Smooth muscle cell (in vitro differentiated cells): ENCODE data around the gene ATXN1. TPM values are rescaled to one million over a fixed set of nuclear protein-coding genes. Genes with fewer than 3 reads are reported as not detected.

Source experiments
- DNase-seq: peaks from one replicate; lab custom pipeline; 2025; ENCODE audit not compliant: unreplicated experiment; lab: John Stamatoyannopoulos, UW
- H2AFZ ChIP-seq: fragments of 200-600 bp; sonication (generic); 2 replicates; pipeline ENCODE4 v1.6.0; 2016; ENCODE audit warnings: antibody characterized with exemption, low read depth, mild to moderate bottlenecking
- H3F3A ChIP-seq: fragments of 200-600 bp; sonication (generic); 2 replicates; pipeline ENCODE4 v1.6.0; 2017; ENCODE audit warnings: antibody characterized with exemption, low read depth
- H3K27ac ChIP-seq: fragments of 200-600 bp; sonication (generic); 2 replicates; pipeline ENCODE4 v1.5.1; 2016; ENCODE audit warnings: low read depth, mild to moderate bottlenecking
- H3K27me3 ChIP-seq: fragments of 200-600 bp; sonication (generic); 2 replicates; pipeline ENCODE4 v1.6.1; 2016; ENCODE audit warnings: low read depth, mild to moderate bottlenecking
- H3K36me3 ChIP-seq: fragments of 200-600 bp; sonication (generic); 2 replicates; pipeline ENCODE4 v1.5.1; 2016; ENCODE audit warnings: low read depth
- H3K4me1 ChIP-seq: fragments of 200-600 bp; sonication (generic); 2 replicates; pipeline ENCODE4 v1.5.1; 2016; ENCODE audit warnings: low read depth
- H3K4me2 ChIP-seq: fragments of 200-600 bp; sonication (generic); 2 replicates; pipeline ENCODE4 v1.6.0; 2016; ENCODE audit warnings: mild to moderate bottlenecking
- H3K4me3 ChIP-seq: fragments of 200-600 bp; sonication (generic); 2 replicates; pipeline ENCODE4 v1.5.1; 2016; ENCODE audit warnings: mild to moderate bottlenecking
- H3K79me2 ChIP-seq: fragments of 200-600 bp; sonication (generic); 2 replicates; pipeline ENCODE4 v1.6.0; 2016; ENCODE audit warnings: low read depth, mild to moderate bottlenecking
- H3K9ac ChIP-seq: fragments of 200-600 bp; sonication (generic); 2 replicates; pipeline ENCODE4 v1.6.0; 2016; ENCODE audit warnings: low read depth
- H3K9me3 ChIP-seq: fragments of 200-600 bp; sonication (generic); replicated peaks from 2 replicates; pipeline ENCODE4 v1.5.1; 2016; ENCODE audit warnings: low read depth
- H4K20me1 ChIP-seq: fragments of 200-600 bp; sonication (generic); 2 replicates; pipeline ENCODE4 v1.6.0; 2016; ENCODE audit warnings: low read depth
- CTCF ChIP-seq: fragments of 200-600 bp; sonication (generic); IDR thresholded peaks from 2 replicates; pipeline ENCODE4 v1.5.1; 2017; ENCODE audit warnings: borderline replicate concordance, mild to moderate bottlenecking, antibody characterized with exemption; ENCODE audit not compliant: insufficient read depth, poor library complexity, severe bottlenecking
- WGBS: methylation state at CpG from one replicate; pipeline ENCODE4 v1.1.7; 2016; ENCODE audit warnings: low lambda C conversion rate; 5-methylcytosine and 5-hydroxymethylcytosine counted together
- polyA plus RNA-seq: library from polyadenylated mRNA; unstranded; fragments of >200 nt; fragmentation: Nextera tagmentation; extraction: Ambion mirVana; gene quantifications from 2 replicates; pipeline ENCODE4 v1.2.1, GENCODE V29; 2016
- total RNA-seq: library from RNA; depleted of rRNA; stranded (reverse); fragments of >200 nt; gene quantifications from 2 replicates; pipeline ENCODE4 v1.2.3, GENCODE V29; 2014

The ATXN1 gene
- total and polyA plus RNA-seq, 2 experiments from 2014 or later: 17.9 to 40.6 TPM

- Histone ChIP-seq H3K27me3 (no peaks in the 10 kb centered on the region), H3K4me1 (peaks cover 4% of the 10 kb centered on the region), H3K9ac (no peak overlapping the region), H3K27ac (no peak overlapping the region), H3K4me2 (no peak overlapping the region), H3K79me2 (no peaks in the 10 kb centered on the region), H3K4me3 (no peak overlapping the region), H3K36me3 (no peaks in the 10 kb centered on the region), H2AFZ (no peak overlapping the region), H3K9me3 (no peaks in the 10 kb centered on the region), H4K20me1 (peaks cover 20% of the 10 kb centered on the region), H3F3A (no peaks in the 10 kb centered on the region)
- no peak for TF ChIP-seq CTCF
- no peak for DNase-seq
- WGBS: 99% methylated on average over 7 of the region's 7 CpGs
Measured at GRCh38 chr6:16437095-16437494, 324.2 kb downstream of the ATXN1 start.

GRCh38 chr6:16436550-16436949, 324.7 kb downstream of the ATXN1 start:
- H2AFZ ChIP-seq: no peak overlapping the region
- no peak overlapping the region for H3K4me3 ChIP-seq
- TF ChIP-seq CTCF: no peak
- no peak overlapping the region for H3K9ac ChIP-seq
- no peaks in the 10 kb centered on the region for H3K79me2 ChIP-seq
- DNase-seq: no peak
- no peaks in the 10 kb centered on the region for H3K36me3 ChIP-seq
- no peak overlapping the region for H3K4me2 ChIP-seq
- peaks cover 4% of the 10 kb centered on the region for H3K4me1 ChIP-seq
- no peaks in the 10 kb centered on the region for H3F3A ChIP-seq
- H3K27ac ChIP-seq: no peak overlapping the region
- H3K9me3 ChIP-seq: no peaks in the 10 kb centered on the region
- no peaks in the 10 kb centered on the region for H3K27me3 ChIP-seq
- H4K20me1 ChIP-seq: peaks cover 25% of the 10 kb centered on the region
- WGBS: 87% methylated on average over 2 of the region's 2 CpGs

GRCh38 chr6:16434885-16435284, 326.4 kb downstream of the ATXN1 start:
- no peak for TF ChIP-seq CTCF
- no peak overlapping the region for H3K4me3 ChIP-seq
- H3K36me3 ChIP-seq: no peaks in the 10 kb centered on the region
- no peaks in the 10 kb centered on the region for H3K27me3 ChIP-seq
- peaks cover 29% of the 10 kb centered on the region for H4K20me1 ChIP-seq
- no peaks in the 10 kb centered on the region for H3F3A ChIP-seq
- H3K4me1 ChIP-seq: peaks cover 4% of the 10 kb centered on the region
- H2AFZ ChIP-seq: no peak overlapping the region
- no peaks in the 10 kb centered on the region for H3K9me3 ChIP-seq
- no peak for DNase-seq
- H3K4me2 ChIP-seq: no peak overlapping the region
- H3K9ac ChIP-seq: no peak overlapping the region
- no peaks in the 10 kb centered on the region for H3K79me2 ChIP-seq
- 94% methylated on average over 4 of the region's 4 CpGs for WGBS
- no peak overlapping the region for H3K27ac ChIP-seq

- H3K4me2 ChIP-seq: no peak overlapping the region
Measured at GRCh38 chr6:16433338-16433890, 327.8 kb downstream of the ATXN1 start.

More at GRCh38 chr6:16433338-16433890, 327.8 kb downstream of the ATXN1 start:
- WGBS: 87% methylated on average over 11 of the region's 11 CpGs
- no peak for TF ChIP-seq CTCF
- H3K9ac ChIP-seq: no peak overlapping the region
- no peaks in the 10 kb centered on the region for H3K9me3 ChIP-seq
- H3K4me1 ChIP-seq: peaks cover 4% of the 10 kb centered on the region
- H2AFZ ChIP-seq: no peak overlapping the region
- H3K36me3 ChIP-seq: no peaks in the 10 kb centered on the region
- peaks cover 3% of the 10 kb centered on the region for H3F3A ChIP-seq
- no peaks in the 10 kb centered on the region for H3K27me3 ChIP-seq
- H3K27ac ChIP-seq: no peak overlapping the region
- DNase-seq: no peak
- peaks cover 35% of the 10 kb centered on the region for H4K20me1 ChIP-seq
- no peak overlapping the region for H3K4me3 ChIP-seq
- no peaks in the 10 kb centered on the region for H3K79me2 ChIP-seq
